ENCODE results near the gene ERMP1. TPM values are rescaled to one million over a fixed set of nuclear protein-coding genes. Genes with fewer than 3 reads are reported as not detected.

Gene ERMP1
- total RNA-seq, 1 experiment from 2014 or later = 17.8 TPM

DNA sequence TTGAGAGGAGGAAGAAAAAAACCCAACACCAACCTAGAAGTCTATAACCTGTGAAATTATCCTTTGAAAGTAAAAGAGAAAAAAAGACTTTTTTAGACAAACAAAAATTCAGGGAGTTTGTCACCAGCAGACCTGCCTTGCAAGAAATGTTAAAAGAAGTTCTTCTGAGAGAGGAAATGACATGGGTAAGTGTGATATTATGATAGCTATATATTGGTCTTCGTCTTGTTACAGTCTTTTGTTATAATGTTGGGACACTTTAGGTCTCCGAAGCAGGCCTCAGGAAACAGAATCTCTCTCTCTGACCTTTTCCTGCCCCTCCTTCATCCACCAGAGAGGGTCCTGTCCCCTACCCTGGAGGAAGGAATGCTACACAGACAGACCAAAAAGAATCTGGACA lies 41.1 kb upstream of the ERMP1 start:
- H3K79me2 ChIP-seq (ENCODE audit: low read length) = no peaks in the 10 kb centered on the region
- no peaks in the 10 kb centered on the region for H3K9me2 ChIP-seq (replicated peaks; ENCODE audit: low read length)
- TF ChIP-seq EZH2phosphoT487 (IDR thresholded peaks at IDR 0.05; ENCODE audit: borderline replicate concordance, low read length) = no peak
- no peak for TF ChIP-seq EZH2 (IDR thresholded peaks at IDR 0.05; ENCODE audit: low read length, unreplicated experiment)
- TF ChIP-seq, protein P1, sequence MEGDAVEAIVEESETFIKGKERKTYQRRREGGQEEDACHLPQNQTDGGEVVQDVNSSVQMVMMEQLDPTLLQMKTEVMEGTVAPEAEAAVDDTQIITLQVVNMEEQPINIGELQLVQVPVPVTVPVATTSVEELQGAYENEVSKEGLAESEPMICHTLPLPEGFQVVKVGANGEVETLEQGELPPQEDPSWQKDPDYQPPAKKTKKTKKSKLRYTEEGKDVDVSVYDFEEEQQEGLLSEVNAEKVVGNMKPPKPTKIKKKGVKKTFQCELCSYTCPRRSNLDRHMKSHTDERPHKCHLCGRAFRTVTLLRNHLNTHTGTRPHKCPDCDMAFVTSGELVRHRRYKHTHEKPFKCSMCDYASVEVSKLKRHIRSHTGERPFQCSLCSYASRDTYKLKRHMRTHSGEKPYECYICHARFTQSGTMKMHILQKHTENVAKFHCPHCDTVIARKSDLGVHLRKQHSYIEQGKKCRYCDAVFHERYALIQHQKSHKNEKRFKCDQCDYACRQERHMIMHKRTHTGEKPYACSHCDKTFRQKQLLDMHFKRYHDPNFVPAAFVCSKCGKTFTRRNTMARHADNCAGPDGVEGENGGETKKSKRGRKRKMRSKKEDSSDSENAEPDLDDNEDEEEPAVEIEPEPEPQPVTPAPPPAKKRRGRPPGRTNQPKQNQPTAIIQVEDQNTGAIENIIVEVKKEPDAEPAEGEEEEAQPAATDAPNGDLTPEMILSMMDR (conservative IDR thresholded peaks at IDR 0.05; ENCODE audit: low read depth, low read length) = no peak
- no peaks in the 10 kb centered on the region for H3K36me3 ChIP-seq (ENCODE audit: low read depth, low read length)
- no peak overlapping the region for H3K9ac ChIP-seq (ENCODE audit: low read length)
- ChIA-PET POLR2A (ENCODE audit: unreplicated experiment) (no interaction called here), CTCF (no interaction called here)
- H3K9me3 ChIP-seq (ENCODE audit: low read length) = no peaks in the 10 kb centered on the region
- intact Hi-C loops (cut with micrococcal nuclease) = no loop called here
- DNase-seq (no peak), ATAC-seq (no peak)
- peaks cover 2% of the 10 kb centered on the region; the same call in 1 of the 2 replicates for H3K4me1 ChIP-seq (ENCODE audit: insufficient read depth, low read length)
- no peaks in the 10 kb centered on the region for H3F3A ChIP-seq (ENCODE audit: low read length, unreplicated experiment)
- H2AFZ ChIP-seq (ENCODE audit: low read length) = no peak overlapping the region
- no peaks in the 10 kb centered on the region for H4K20me1 ChIP-seq (ENCODE audit: low read length)
- no TSS peak for BruUV-seq (replicated peaks)
- no peak overlapping the region for H3K4me2 ChIP-seq (ENCODE audit: low read length)
- no peaks in the 10 kb centered on the region for H3K27me3 ChIP-seq (ENCODE audit: low read length)
- H3K27ac ChIP-seq (ENCODE audit: low read length) = no peak overlapping the region
- H3K4me3 ChIP-seq (ENCODE audit: low read length) = no peak overlapping the region

DNA sequence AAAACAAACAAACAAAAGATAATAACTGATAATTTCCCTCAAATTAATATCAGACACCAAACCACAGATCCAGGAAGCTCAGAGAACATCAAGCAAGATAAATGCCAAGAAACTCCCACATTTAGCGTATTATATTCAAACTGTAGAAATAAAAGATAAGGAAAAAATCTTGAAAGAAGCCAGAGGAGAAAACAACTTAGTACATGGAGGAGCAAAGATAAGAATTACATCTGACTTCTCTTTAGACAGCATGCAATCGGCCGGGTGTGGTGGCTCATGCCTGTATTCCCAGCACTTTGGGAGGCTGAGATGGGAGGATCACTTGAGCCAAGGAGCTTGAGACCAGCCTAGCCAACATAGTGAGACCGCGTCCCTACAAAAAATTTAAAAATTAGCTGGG lies 40.5 kb upstream of the ERMP1 start:
- no peaks in the 10 kb centered on the region for H3K36me3 ChIP-seq (ENCODE audit: low read depth, low read length)
- H3K9ac ChIP-seq (ENCODE audit: low read length) = no peak overlapping the region
- TF ChIP-seq EZH2 (IDR thresholded peaks at IDR 0.05; ENCODE audit: low read length, unreplicated experiment) = no peak
- TF ChIP-seq, protein P1 (conservative IDR thresholded peaks at IDR 0.05; ENCODE audit: low read depth, low read length) = no peak
- no peak for TF ChIP-seq EZH2phosphoT487 (IDR thresholded peaks at IDR 0.05; ENCODE audit: borderline replicate concordance, low read length)
- no peaks in the 10 kb centered on the region for H4K20me1 ChIP-seq (ENCODE audit: low read length)
- no TSS peak for BruUV-seq (replicated peaks)
- DNase-seq (no peak), ATAC-seq (no peak)
- no peaks in the 10 kb centered on the region for H3K27me3 ChIP-seq (ENCODE audit: low read length)
- ChIA-PET CTCF (no interaction called here), POLR2A (ENCODE audit: unreplicated experiment) (no interaction called here)
- no peaks in the 10 kb centered on the region for H3K9me3 ChIP-seq (ENCODE audit: low read length)
- no peaks in the 10 kb centered on the region for H3K9me2 ChIP-seq (replicated peaks; ENCODE audit: low read length)
- H3K4me1 ChIP-seq (ENCODE audit: insufficient read depth, low read length) = no peaks in the 10 kb centered on the region
- H3K79me2 ChIP-seq (ENCODE audit: low read length) = no peaks in the 10 kb centered on the region
- no peak overlapping the region for H3K4me2 ChIP-seq (ENCODE audit: low read length)
- H3F3A ChIP-seq (ENCODE audit: low read length, unreplicated experiment) = no peaks in the 10 kb centered on the region
- H2AFZ ChIP-seq (ENCODE audit: low read length) = no peak overlapping the region
- no peak overlapping the region for H3K27ac ChIP-seq (ENCODE audit: low read length)
- H3K4me3 ChIP-seq (ENCODE audit: low read length) = no peak overlapping the region
- intact Hi-C loops (cut with micrococcal nuclease) = no loop called here

DNA sequence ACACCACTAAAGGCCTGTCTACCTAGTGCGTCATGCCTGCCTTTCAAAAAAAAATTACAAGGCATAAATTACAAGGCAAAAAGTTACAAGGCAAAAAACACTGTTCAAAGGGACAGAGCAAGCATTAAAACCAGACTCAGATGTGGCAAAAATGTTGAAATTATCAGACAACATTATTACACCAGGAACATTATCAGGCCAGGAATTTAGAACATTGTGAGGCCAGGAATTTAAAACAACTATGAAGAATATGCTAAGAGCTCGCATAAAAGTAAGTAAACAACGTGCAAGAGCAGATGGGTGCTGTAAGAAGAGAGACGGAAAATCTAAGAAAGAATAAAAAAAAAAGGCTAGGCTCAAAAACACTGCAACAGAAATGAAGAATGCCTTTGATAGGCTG lies 39.6 kb upstream of the ERMP1 start:
- no peak overlapping the region for H3K27ac ChIP-seq (ENCODE audit: low read length)
- no peak overlapping the region for H3K9ac ChIP-seq (ENCODE audit: low read length)
- H3K4me1 ChIP-seq (ENCODE audit: insufficient read depth, low read length) = no peaks in the 10 kb centered on the region
- H3F3A ChIP-seq (ENCODE audit: low read length, unreplicated experiment) = no peaks in the 10 kb centered on the region
- no peaks in the 10 kb centered on the region for H3K27me3 ChIP-seq (ENCODE audit: low read length)
- ATAC-seq (no peak), DNase-seq (no peak)
- no peak overlapping the region for H3K4me2 ChIP-seq (ENCODE audit: low read length)
- H3K9me3 ChIP-seq (ENCODE audit: low read length) = no peaks in the 10 kb centered on the region
- CTCF ChIA-PET = no interaction called here
- no peaks in the 10 kb centered on the region for H3K36me3 ChIP-seq (ENCODE audit: low read depth, low read length)
- no TSS peak for BruUV-seq (replicated peaks)
- POLR2A ChIA-PET (ENCODE audit: unreplicated experiment) = no interaction called here
- TF ChIP-seq, protein P1 (conservative IDR thresholded peaks at IDR 0.05; ENCODE audit: low read depth, low read length) = no peak
- TF ChIP-seq EZH2 (IDR thresholded peaks at IDR 0.05; ENCODE audit: low read length, unreplicated experiment) = no peak
- no peak for TF ChIP-seq EZH2phosphoT487 (IDR thresholded peaks at IDR 0.05; ENCODE audit: borderline replicate concordance, low read length)
- H3K9me2 ChIP-seq (replicated peaks; ENCODE audit: low read length) = no peaks in the 10 kb centered on the region
- no peaks in the 10 kb centered on the region for H3K79me2 ChIP-seq (ENCODE audit: low read length)
- H4K20me1 ChIP-seq (ENCODE audit: low read length) = no peaks in the 10 kb centered on the region
- H2AFZ ChIP-seq (ENCODE audit: low read length) = no peak overlapping the region
- no peak overlapping the region for H3K4me3 ChIP-seq (ENCODE audit: low read length)
- intact Hi-C loops (cut with micrococcal nuclease) = no loop called here

Data from PC-3 (cell line).